Neutrophil (primary cell): Measurements from ENCODE around the gene EEPD1.
"Not testable (repeated sequence)": the region's sequence is repeated elsewhere in the genome, so short reads cannot be mapped to it uniquely, and the experiment has no call there.

Source experiments
- H3K27ac ChIP-seq: fragments of 200-600 bp; sonication (generic); 2 replicates; pipeline ENCODE4 v1.5.1; 2016; ENCODE audit warnings: mild to moderate bottlenecking, moderate library complexity
- H3K27me3 ChIP-seq: fragments of 200-600 bp; sonication (generic); 2 replicates; pipeline ENCODE4 v1.6.0; 2016; ENCODE audit warnings: mild to moderate bottlenecking
- H3K36me3 ChIP-seq: fragments of 200-600 bp; sonication (generic); 2 replicates; pipeline ENCODE4 v1.5.1; 2017
- H3K4me1 ChIP-seq, 2 experiments: fragments of 200-600 bp in 1 of 2; sonication (generic) in 1 of 2; 1 replicate in 1 of 2; 2 replicates in 1 of 2; pipeline versions ENCODE4 v1.5.1 to v1.6.1; 2013 to 2016; ENCODE audit warnings: low read depth in 1 of 2, low read length in 1 of 2, mild to moderate bottlenecking in 1 of 2, moderate library complexity in 1 of 2; ENCODE audit not compliant: control insufficient read depth in 1 of 2, insufficient read depth in 1 of 2
- H3K4me3 ChIP-seq, 2 experiments: fragments of 200-600 bp in 1 of 2; sonication (generic) in 1 of 2; 1 replicate in 1 of 2; 2 replicates in 1 of 2; pipeline ENCODE4 v1.5.1; 2013 to 2016; ENCODE audit warnings: low read depth in 1 of 2, low read length in 1 of 2, mild to moderate bottlenecking in 1 of 2, moderate library complexity in 1 of 2
- H3K9me3 ChIP-seq: fragments of 200-600 bp; sonication (generic); 2 replicates; pipeline ENCODE4 v1.5.1; 2016
- TF ChIP-seq, protein P1 (sequence below): fragments of 200-600 bp; sonication (generic); IDR thresholded peaks from 2 replicates; pipeline ENCODE4 v1.5.1; 2016; ENCODE audit warnings: antibody characterized with exemption

Gene EEPD1

DNA sequence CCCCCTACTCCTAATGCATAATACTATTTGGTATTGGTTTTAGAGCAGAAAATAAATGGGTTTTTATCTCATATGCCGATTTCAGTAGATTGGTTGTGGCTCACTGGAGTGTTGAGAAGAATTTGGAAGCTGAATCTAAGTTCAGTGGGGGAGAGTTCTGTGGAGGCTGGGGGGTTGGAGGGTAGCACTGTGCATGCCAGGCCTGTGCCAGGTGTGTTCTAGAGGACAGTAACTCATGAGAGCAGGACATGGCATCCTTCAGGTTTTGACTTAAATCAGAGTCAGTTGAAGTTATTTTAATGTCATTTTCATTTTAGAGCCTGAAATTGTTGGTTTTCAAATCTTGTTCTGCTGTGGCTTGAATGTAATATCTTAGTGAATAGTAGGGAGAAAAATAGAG lies 79.5 kb downstream of the EEPD1 start:
- Histone ChIP-seq H3K36me3 (peaks cover 10% of the 10 kb centered on the region), H3K27ac (no peak overlapping the region), H3K27me3 (no peaks in the 10 kb centered on the region), H3K4me3 (no peak overlapping the region), H3K9me3 (no peaks in the 10 kb centered on the region), H3K4me1 (no peaks in the 10 kb centered on the region)
- TF ChIP-seq, protein P1, sequence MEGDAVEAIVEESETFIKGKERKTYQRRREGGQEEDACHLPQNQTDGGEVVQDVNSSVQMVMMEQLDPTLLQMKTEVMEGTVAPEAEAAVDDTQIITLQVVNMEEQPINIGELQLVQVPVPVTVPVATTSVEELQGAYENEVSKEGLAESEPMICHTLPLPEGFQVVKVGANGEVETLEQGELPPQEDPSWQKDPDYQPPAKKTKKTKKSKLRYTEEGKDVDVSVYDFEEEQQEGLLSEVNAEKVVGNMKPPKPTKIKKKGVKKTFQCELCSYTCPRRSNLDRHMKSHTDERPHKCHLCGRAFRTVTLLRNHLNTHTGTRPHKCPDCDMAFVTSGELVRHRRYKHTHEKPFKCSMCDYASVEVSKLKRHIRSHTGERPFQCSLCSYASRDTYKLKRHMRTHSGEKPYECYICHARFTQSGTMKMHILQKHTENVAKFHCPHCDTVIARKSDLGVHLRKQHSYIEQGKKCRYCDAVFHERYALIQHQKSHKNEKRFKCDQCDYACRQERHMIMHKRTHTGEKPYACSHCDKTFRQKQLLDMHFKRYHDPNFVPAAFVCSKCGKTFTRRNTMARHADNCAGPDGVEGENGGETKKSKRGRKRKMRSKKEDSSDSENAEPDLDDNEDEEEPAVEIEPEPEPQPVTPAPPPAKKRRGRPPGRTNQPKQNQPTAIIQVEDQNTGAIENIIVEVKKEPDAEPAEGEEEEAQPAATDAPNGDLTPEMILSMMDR = no peak

DNA sequence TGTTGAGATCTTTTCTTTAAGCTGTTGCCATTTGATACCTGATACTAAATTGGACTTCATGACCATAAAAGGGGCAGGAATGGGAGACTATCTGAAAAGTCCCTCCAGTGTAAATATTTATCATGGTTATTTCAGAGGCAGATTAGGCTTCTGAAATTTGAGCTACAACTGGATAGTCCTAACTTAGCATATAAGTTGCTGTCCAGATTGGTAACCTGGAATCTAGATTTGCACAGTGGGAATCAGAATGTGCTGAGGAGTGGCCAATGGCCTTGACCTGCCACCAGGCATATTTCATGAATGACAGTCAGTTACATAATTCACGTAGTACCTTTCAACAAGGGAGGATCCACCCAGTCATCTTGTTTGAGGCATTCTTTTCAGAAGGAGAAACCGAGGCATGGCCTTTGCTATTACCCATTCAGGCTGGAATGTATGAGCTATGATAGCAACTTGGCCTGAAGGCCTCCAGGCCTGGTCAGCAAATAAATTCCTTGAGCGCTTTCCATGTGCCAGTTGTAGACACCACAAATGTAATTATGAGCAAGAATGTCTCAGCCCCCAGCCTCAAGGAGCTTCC lies 80.0 kb downstream of the EEPD1 start:
- H3K9me3 ChIP-seq = no peaks in the 10 kb centered on the region
- no peaks in the 10 kb centered on the region for H3K27me3 ChIP-seq
- H3K36me3 ChIP-seq = peaks cover 10% of the 10 kb centered on the region
- TF ChIP-seq, protein P1 = no peak
- no peak overlapping the region for H3K27ac ChIP-seq
- no peak overlapping the region for H3K4me3 ChIP-seq
- no peaks in the 10 kb centered on the region for H3K4me1 ChIP-seq

DNA sequence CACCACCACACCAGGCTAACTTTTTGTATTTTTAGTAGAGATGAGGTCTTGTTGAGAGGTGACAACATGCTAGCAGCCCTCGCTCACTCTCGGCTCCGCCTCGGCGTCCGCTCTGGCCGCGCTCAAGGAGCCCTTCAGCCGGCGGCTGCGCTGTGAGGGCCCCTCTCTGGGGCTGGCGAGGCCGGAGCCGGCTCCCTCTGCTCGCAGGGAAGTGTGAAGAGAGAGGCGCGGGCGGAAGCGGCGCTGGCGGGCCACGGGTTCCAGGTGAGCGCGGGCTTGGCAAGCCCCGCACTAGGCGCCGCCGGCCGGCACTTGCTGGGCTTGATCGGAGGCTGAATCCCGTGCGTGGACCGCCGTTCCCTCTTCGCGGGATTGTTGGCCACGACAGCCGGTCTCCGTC lies 83.0 kb downstream of the EEPD1 start:
- H3K27ac ChIP-seq = no peak overlapping the region
- no peak overlapping the region for H3K4me3 ChIP-seq
- no peaks in the 10 kb centered on the region for H3K4me1 ChIP-seq
- H3K9me3 ChIP-seq = no peaks in the 10 kb centered on the region
- TF ChIP-seq, protein P1 = no peak
- H3K27me3 ChIP-seq = no peaks in the 10 kb centered on the region
- peaks cover 19% of the 10 kb centered on the region for H3K36me3 ChIP-seq

DNA sequence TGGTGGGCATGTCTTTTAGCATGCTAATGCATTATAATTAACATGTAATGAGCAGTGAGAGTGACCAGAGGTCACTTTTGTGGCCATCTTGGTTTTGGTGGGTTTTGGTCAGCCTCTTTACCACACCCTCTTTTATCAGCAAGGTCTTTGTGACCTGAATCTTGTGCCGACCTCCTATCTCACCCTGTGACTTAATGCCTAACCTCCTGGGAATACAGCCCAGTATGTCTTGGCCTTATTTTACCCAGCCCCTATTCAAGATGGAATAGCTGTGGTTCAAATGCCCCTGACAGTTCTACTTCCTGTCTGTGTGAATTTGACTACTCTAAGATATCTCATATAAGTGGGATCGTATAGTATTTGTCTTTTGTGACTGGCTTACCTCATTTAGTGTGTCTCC lies 85.1 kb downstream of the EEPD1 start:
- peaks cover 19% of the 10 kb centered on the region for H3K36me3 ChIP-seq
- H3K4me3 ChIP-seq = no peak overlapping the region
- no peaks in the 10 kb centered on the region for H3K27me3 ChIP-seq
- H3K27ac ChIP-seq = no peak overlapping the region
- H3K9me3 ChIP-seq = no peaks in the 10 kb centered on the region
- TF ChIP-seq, protein P1 = no peak
- no peaks in the 10 kb centered on the region for H3K4me1 ChIP-seq

DNA sequence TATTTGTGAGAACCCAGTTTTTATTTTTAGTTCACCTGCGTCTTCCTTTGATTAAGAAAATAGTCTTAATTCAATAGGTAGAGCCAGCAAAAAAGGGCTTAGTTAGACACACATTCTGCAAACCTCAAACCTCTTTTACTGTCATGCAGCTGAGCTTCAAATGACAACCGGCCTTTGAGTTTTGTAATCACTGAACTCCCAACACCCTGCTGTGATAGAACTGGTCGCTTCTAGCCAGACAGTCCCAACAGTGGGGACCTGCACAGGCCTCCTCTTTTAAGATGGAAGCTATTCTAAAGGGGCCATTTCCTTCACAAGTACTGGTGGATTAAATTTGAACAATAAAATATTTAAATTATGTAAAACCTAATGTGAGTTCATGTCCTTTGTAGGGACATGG lies 90.3 kb downstream of the EEPD1 start:
- H3K27ac ChIP-seq, H3K4me1 ChIP-seq, H3K36me3 ChIP-seq, H3K4me3 ChIP-seq, H3K9me3 ChIP-seq, H3K27me3 ChIP-seq: not testable (repeated sequence)

DNA sequence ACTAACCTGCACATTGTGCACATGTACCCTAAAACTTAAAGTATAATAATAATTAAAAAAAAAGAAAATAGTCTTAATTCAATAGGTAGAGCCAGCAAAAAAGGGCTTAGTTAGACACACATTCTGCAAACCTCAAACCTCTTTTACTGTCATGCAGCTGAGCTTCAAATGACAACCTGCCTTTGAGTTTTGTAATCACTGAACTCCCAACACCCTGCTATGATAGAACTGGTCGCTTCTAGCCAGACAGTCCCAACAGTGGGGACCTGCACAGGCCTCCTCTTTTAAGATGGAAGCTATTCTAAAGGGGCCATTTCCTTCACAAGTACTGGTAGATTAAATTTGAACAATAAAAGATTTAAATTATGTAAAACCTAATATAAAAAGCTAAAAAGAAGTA lies 90.9 kb downstream of the EEPD1 start:
- H3K4me3 ChIP-seq, H3K36me3 ChIP-seq, H3K9me3 ChIP-seq, H3K27me3 ChIP-seq, H3K4me1 ChIP-seq, H3K27ac ChIP-seq: not testable (repeated sequence)

DNA sequence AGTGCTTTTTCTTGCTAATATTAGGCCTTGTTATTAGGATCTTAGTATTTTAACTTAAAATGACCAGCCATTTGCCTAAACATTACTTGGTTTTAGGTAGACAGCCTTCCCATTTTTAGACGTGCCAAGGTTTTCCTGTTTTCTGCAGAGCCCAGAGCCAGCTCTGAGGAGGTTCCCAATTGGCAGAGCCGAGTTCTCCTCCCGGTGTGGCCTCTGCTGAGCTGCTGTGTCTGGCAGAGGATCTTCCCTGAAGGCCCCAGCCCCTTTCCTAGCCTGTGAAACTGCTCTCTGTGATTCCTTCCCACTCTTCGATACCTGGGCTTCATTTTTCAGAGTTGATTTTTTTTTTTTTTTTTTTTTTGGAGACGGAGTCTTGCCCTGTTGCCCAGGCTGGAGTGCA lies 91.4 kb downstream of the EEPD1 start:
- Histone ChIP-seq H3K4me3 (no peak overlapping the region), H3K4me1 (no peaks in the 10 kb centered on the region), H3K27ac (no peak overlapping the region), H3K27me3 (no peaks in the 10 kb centered on the region), H3K9me3 (no peaks in the 10 kb centered on the region), H3K36me3 (peaks cover 4% of the 10 kb centered on the region)
- TF ChIP-seq, protein P1 = no peak
